Vein endothelial cell (primary cell): ENCODE results near the gene CADPS2. TPM values are rescaled to one million over a fixed set of nuclear protein-coding genes. Genes with fewer than 3 reads are reported as not detected.

ENCODE experiments used
- small RNA-seq: library from RNA; depleted of rRNA; stranded (forward); fragments of <200 nt; gene quantifications from one replicate; pipeline ENCODE3, GENCODE V24; 2012
- total RNA-seq: library from RNA; depleted of rRNA; stranded (reverse); fragments of >200 nt; gene quantifications from 2 replicates; pipeline ENCODE4 v1.2.3, GENCODE V29; 2012

Gene CADPS2
- 37.6 and 44.3 TPM in 2 replicates for total RNA-seq

DNA sequence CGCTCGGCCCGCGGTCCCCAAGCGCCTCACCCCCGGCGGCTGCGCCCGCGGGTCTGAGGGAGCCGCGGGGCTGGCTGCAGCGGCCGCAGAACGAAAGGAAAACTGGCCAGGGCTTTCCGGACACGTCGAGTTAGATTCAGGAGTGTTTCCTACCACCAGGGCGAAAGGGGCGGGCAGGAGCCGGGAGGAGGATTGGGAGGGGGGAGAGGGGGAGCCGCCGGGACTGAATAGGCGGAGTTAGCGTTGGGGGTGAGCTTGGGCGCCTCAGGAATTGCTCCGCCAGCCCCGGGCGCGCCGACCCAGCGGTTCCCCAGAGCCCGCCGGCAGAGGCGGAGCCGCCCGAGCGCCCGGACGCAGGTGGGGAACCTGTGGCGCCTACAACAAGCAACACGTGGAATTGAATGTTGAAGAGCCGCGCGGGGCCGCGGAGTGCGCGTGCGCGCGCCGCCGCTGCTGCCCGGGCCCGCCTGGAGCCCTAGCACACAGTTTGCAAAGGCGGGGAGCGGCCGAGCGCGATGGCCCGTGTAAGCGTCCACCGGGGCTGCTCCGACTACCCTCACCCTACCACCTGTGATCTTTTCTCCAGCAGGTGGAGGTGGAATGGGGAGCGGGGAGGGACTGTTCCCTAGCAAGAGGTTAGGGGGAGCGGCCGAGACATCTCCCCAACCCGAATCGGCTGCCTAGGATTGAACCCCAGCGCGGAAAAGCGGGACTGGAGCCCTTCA, at the start of gene CADPS2:
CADPS2 (minus strand) TSS at position 104 of the 725 bp plus-strand sequence. CDS start 123 bp downstream, outside the sequence.

DNA sequence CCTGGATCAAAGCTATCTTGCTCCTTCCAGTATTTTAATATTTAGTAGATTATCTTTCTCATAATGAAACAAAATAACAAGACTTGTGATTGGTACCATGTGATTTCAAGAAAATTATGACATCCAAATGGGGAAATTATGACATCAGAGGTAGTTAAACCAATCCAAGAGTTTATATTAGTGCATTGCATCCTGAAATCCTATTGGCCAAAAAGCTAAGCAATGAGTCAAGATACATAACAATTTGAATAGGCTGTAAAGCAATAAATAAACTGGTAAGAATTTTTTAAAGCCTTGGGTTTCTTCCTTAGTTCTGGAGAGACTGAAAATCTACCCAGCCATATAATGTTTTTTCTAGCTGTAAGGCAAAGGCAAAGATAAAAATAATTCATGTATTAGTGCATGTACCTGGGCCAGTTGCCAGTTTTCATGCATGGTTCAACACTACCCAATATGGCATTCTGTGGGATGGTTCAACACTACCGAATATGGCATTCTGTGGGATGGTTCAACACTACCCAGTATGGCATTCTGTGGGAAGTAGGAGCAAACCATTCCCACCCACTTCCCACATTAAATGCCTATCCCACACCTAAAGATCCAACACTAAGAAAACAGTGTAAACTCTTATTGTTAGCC, 183.3 kb downstream of the CADPS2 start, which contains the start of gene RNF148:
RNF148 (minus strand) TSS at position 51 of the 639 bp plus-strand sequence. CDS start 172 bp downstream, outside the sequence.

DNA sequence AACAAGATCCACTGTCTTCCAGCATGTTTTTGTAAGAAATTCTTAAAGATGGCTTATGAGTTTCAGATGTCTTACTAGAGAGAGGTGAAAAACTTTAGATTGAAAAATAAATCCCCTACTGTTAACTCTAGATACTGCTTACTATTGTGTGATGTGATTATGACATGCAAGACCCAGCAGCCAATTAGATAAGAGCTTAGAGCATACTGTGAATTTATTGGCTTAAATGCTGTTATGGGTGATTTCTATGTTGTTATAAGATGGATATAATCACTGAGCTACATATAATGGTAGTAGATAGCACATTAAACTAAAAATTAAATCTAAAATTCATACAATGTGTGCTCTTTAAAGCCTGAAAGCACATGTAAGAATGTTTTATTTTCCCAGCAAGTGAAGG, 187.2 kb downstream of the CADPS2 start, which contains the start of gene RNF133:
RNF133 (minus strand) TSS at position 101 of the 400 bp plus-strand sequence. CDS start 199 bp downstream, outside the sequence.

DNA sequence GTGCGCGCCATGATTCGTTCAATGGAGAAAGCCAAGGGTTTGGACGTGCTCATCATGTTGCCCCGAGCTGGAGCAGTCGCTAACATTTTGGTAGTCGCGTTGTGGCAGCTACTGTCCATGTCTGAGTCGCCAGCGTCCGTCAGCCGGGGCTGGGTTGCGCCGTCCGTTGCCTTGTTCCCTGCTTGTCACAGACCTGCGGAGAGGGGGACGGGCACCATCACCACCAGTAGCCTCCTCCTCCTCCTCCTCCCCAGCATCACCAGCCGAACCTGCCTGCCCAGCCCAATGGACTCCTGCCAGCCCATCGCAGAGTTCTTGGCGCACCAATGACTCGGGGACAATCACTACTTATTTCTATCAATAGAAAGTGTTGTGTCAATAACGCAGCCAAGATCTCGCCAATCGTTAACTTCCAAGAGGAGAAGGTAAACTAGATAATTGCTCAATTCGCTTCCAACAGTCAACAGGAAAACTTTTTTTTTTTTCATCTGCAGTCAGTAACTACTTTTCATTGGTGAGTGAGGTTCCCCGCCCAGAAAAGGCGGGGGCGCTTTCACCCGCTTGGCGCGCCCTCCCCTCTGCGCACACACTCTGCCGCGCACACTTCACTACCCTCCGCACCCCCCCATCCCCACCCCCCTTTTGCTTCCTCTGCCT, 581.8 kb downstream of the CADPS2 start, which contains the start of gene FEZF1:
FEZF1 (minus strand) TSS at position 432 of the 657 bp plus-strand sequence; CDS start at position 119, 313 bp downstream.

Small RNAs within 50 kb of the gene (small RNA-seq; reads per million reads assigned to genes)
- gene AC006463.1: not detected

Other genes starting within 250 kb of the CADPS2 start
- gene RNF133, start 187.3 kb downstream of the CADPS2 start, total RNA-seq: 0.98 and 1.3 TPM in 2 replicates
- gene RNF148, start 183.5 kb downstream of the CADPS2 start, total RNA-seq: 1.3 and 1.6 TPM in 2 replicates
- not detected in 2 replicates for gene TAS2R16, start 109.2 kb upstream of the CADPS2 start, total RNA-seq